HepG2 (cell line): ENCODE results near the gene COQ8A. TPM values are rescaled to one million over a fixed set of nuclear protein-coding genes. Genes with fewer than 3 reads are reported as not detected.
A peak's percentile ranks its signal among the peaks of the same experiment; 100 is the strongest.

ENCODE experiments used
- ATAC-seq: fragments of 200-7000 bp; cut with Tn5 transposase; 3 replicates; pipeline ENCODE4 v1.9.1; 2020; ENCODE audit warnings: mild to moderate bottlenecking, moderate library complexity
- BruUV-seq: library from RNA; stranded (reverse); fragments of 400-500 nt; replicated peaks from 2 replicates; lab custom pipeline; 2021; lab: Mats Ljungman, UMichigan
- CTCF ChIA-PET: fragments of 300-600 bp; formaldehyde crosslinking; extraction: SDS; loops from one replicate; lab custom pipeline; 2021; ENCODE audit warnings: low total read pairs, inconsistent platforms, low intra/inter-chr PET ratio; lab: Yijun Ruan, JAX
- POLR2A ChIA-PET: fragments of 350-600 bp; sonication (Branson Sonifier 250); formaldehyde crosslinking; loops from one replicate; lab custom pipeline; 2020; ENCODE audit warnings: antibody characterized with exemption, inconsistent platforms; lab: Yijun Ruan, JAX
- DNase-seq: peaks from one replicate; pipeline ENCODE4 v3.0.0-alpha.2; 2015; ENCODE audit warnings: low spot score
- FAIRE-seq: peaks from 3 replicates; lab custom pipeline; 2011; peaks lifted over from hg19 to GRCh38; lab: Jason Lieb, UNC
- H2AFZ ChIP-seq: one replicate; pipeline ENCODE4 v1.6.1; 2011; ENCODE audit warnings: low read length, inconsistent platforms
- H3K27ac ChIP-seq: fragments of 300-600 bp; 3 replicates; pipeline ENCODE4 v1.8.0; 2011; ENCODE audit warnings: mixed run types, mild to moderate bottlenecking, mixed read lengths, low read length, inconsistent platforms; ENCODE audit not compliant: insufficient read depth; ENCODE audit errors: extremely low read length
- H3K27me3 ChIP-seq, 2 experiments: fragments of 200-600 bp in 1 of 2; 2 replicates in 1 of 2; 3 replicates in 1 of 2; pipeline versions ENCODE4 v1.6.0 to v1.8.0; 2011; ENCODE audit warnings: low read length in 2 of 2, mild to moderate bottlenecking in 2 of 2, moderate library complexity in 2 of 2, inconsistent platforms in 1 of 2; ENCODE audit not compliant: insufficient read depth in 2 of 2, control insufficient read depth in 1 of 2
- H3K36me3 ChIP-seq, 2 experiments: fragments of 200-600 bp in 1 of 2; replicated peaks in 1 of 2; 2 replicates in 1 of 2; 3 replicates in 1 of 2; pipeline versions ENCODE4 v1.5.1 to v1.8.0; 2011; ENCODE audit warnings: low read length in 2 of 2, inconsistent platforms in 1 of 2; ENCODE audit not compliant: insufficient read depth in 2 of 2, control insufficient read depth in 1 of 2
- H3K4me1 ChIP-seq: 2 replicates; pipeline ENCODE4 v1.5.1; 2012; ENCODE audit warnings: low read length, inconsistent platforms; ENCODE audit not compliant: insufficient read depth
- H3K4me2 ChIP-seq: 2 replicates; pipeline ENCODE4 v1.6.0; 2011; ENCODE audit warnings: low read depth, low read length, inconsistent platforms
- H3K4me3 ChIP-seq, 3 experiments: fragments of 200-600 bp in 1 of 3; sonication (generic), shearing (Covaris generic) in 1 of 3; replicated peaks in 1 of 3; 2 replicates each; pipeline ENCODE4 v1.5.1; 2011 to 2016; ENCODE audit warnings: low read length in 3 of 3, inconsistent platforms in 2 of 3, low read depth in 2 of 3, mild to moderate bottlenecking in 2 of 3, control low read depth in 1 of 3, mixed read lengths in 1 of 3; ENCODE audit not compliant: insufficient read depth in 1 of 3
- H3K79me2 ChIP-seq: one replicate; pipeline ENCODE4 v1.6.1; 2011; ENCODE audit warnings: low read length, inconsistent platforms; ENCODE audit not compliant: insufficient read depth
- H3K9ac ChIP-seq: 2 replicates; pipeline ENCODE4 v1.6.0; 2011; ENCODE audit warnings: mild to moderate bottlenecking, low read depth, low read length, inconsistent platforms; ENCODE audit not compliant: insufficient read depth
- H3K9me3 ChIP-seq: 2 replicates; pipeline ENCODE4 v1.5.1; 2012; ENCODE audit warnings: mild to moderate bottlenecking, low read length
- H4K20me1 ChIP-seq: 2 replicates; pipeline ENCODE4 v1.6.0; 2011; ENCODE audit warnings: inconsistent platforms, mild to moderate bottlenecking, low read length, moderate library complexity; ENCODE audit not compliant: insufficient read depth
- AGO2 ChIP-seq: fragments of 200-400 bp; formaldehyde crosslinking; optimal IDR thresholded peaks from 2 replicates; pipeline ENCODE3; 2017; ENCODE audit warnings: mild to moderate bottlenecking, low read depth, low read length, moderate library complexity
- BORCS8-MEF2B ChIP-seq: sonication (generic); formaldehyde crosslinking; IDR thresholded peaks from 2 replicates; pipeline ENCODE4 v1.8.0; 2022; ENCODE audit warnings: mild to moderate bottlenecking, missing genetic modification reagents
- HDAC2 ChIP-seq: sonication (generic); formaldehyde crosslinking; IDR thresholded peaks from 2 replicates; pipeline ENCODE4 v1.4.0; 2020; ENCODE audit warnings: missing genetic modification reagents
- HOXA3 ChIP-seq: sonication (generic); formaldehyde crosslinking; IDR thresholded peaks from 2 replicates; pipeline ENCODE4 v1.5.0; 2020; ENCODE audit warnings: missing genetic modification reagents
- MAX ChIP-seq: IDR thresholded peaks from 2 replicates; pipeline ENCODE4 v1.6.1; 2012; ENCODE audit warnings: inconsistent platforms
- POLR2G ChIP-seq: fragments of 200-400 bp; formaldehyde crosslinking; IDR thresholded peaks from 2 replicates; pipeline ENCODE4 v1.6.1; 2018; ENCODE audit warnings: mild to moderate bottlenecking, low read depth, low read length, moderate library complexity
- SAP130 ChIP-seq: IDR thresholded peaks from 2 replicates; pipeline ENCODE4 v1.6.1; 2016; ENCODE audit warnings: low read depth
- SIX1 ChIP-seq: sonication (generic); formaldehyde crosslinking; IDR thresholded peaks from 2 replicates; pipeline ENCODE4 v1.4.0; 2020; ENCODE audit warnings: missing genetic modification reagents, borderline replicate concordance
- SP4 ChIP-seq: sonication (generic); formaldehyde crosslinking; IDR thresholded peaks from 2 replicates; pipeline ENCODE4 v1.8.1; 2023; ENCODE audit warnings: mild to moderate bottlenecking, missing genetic modification reagents
- TEAD3 ChIP-seq: optimal IDR thresholded peaks from 2 replicates; pipeline ENCODE3; 2016; ENCODE audit warnings: borderline replicate concordance
- XRCC5 ChIP-seq: fragments of 200-400 bp; formaldehyde crosslinking; optimal IDR thresholded peaks from 2 replicates; pipeline ENCODE3; 2017; ENCODE audit warnings: mild to moderate bottlenecking, low read length
- ZBTB21 ChIP-seq: sonication (generic); formaldehyde crosslinking; IDR thresholded peaks from 2 replicates; pipeline ENCODE4 v1.4.0; 2020; ENCODE audit warnings: missing genetic modification reagents
- ZFX ChIP-seq: sonication (generic); formaldehyde crosslinking; IDR thresholded peaks from 2 replicates; pipeline ENCODE4 v1.4.0; 2020; ENCODE audit warnings: mild to moderate bottlenecking, low read depth, missing genetic modification reagents, moderate library complexity
- ZMYM4 ChIP-seq: sonication (generic); formaldehyde crosslinking; IDR thresholded peaks from 2 replicates; pipeline ENCODE4 v1.8.1; 2023; ENCODE audit warnings: mild to moderate bottlenecking, missing genetic modification reagents
- ZNF678 ChIP-seq: sonication (generic); formaldehyde crosslinking; IDR thresholded peaks from 2 replicates; pipeline ENCODE4 v1.4.0; 2020; ENCODE audit warnings: mild to moderate bottlenecking, missing genetic modification reagents
- ZNF788 ChIP-seq: sonication (generic); formaldehyde crosslinking; IDR thresholded peaks from 2 replicates; pipeline ENCODE4 v1.5.0; 2020; ENCODE audit warnings: mild to moderate bottlenecking, missing genetic modification reagents, borderline replicate concordance
- ZSCAN21 ChIP-seq: sonication (generic); formaldehyde crosslinking; IDR thresholded peaks from 2 replicates; pipeline ENCODE4 v1.8.0; 2022; ENCODE audit warnings: mild to moderate bottlenecking, missing genetic modification reagents, moderate library complexity, borderline replicate concordance
- WGBS: methylation state at CpG from one replicate; pipeline ENCODE4 v1.1.6; 2017; ENCODE audit warnings: low lambda C conversion rate; 5-methylcytosine and 5-hydroxymethylcytosine counted together
- in situ Hi-C: cut with HindIII; loops from 2 replicates; pipeline ENCODE4 v1.10.0; 2017; ENCODE audit warnings: low pct_unique_long_range_greater_than_20kb; ENCODE audit not compliant: extremely low pct_ligation_motif_present
- intact Hi-C: fragments of 100-400 bp; cut with micrococcal nuclease; formaldehyde crosslinking; loops from one replicate; pipeline ENCODE4 v1.10.0; 2022; ENCODE audit not compliant: unreplicated experiment
- polyA plus RNA-seq, 8 experiments: library from polyadenylated mRNA; depleted of rRNA in 3 of 8; stranded (reverse) in 7 of 8; unstranded in 1 of 8; fragments of >200 nt; fragmentation: Illumina TruSeq in 4 of 8; extraction: Trizol in 4 of 8; gene quantifications; 2 replicates each; pipeline versions ENCODE4 v1.2.1 to v1.2.3, GENCODE V29; 2011 to 2016; ENCODE audit warnings: low read depth in 4 of 8, missing spikeins in 1 of 8, mixed read lengths in 1 of 8; ENCODE audit not compliant: insufficient read depth in 1 of 8
- total RNA-seq, 5 experiments: library from RNA; depleted of rRNA; stranded (reverse); fragments of >200 nt; fragmentation: Illumina TruSeq; extraction: Trizol; gene quantifications; 2 replicates each; pipeline ENCODE4 v1.2.3, GENCODE V29; 2016; ENCODE audit warnings: low read depth in 1 of 5
- TF ChIP-seq, protein P1 (sequence below): sonication (generic); formaldehyde crosslinking; IDR thresholded peaks from 2 replicates; pipeline ENCODE4 v1.8.1; 2023; ENCODE audit warnings: mild to moderate bottlenecking, missing genetic modification reagents, borderline replicate concordance

The COQ8A gene
- total and polyA plus RNA-seq, 2 of the 13 experiments (the other 11 are each of a cell fraction or from before 2014, with no cell fraction given) = 60.4 to 88.7 TPM

- H3K4me2 ChIP-seq = no peak overlapping the region
- no peak overlapping the region for H3K9ac ChIP-seq
- no peaks in the 10 kb centered on the region for H4K20me1 ChIP-seq
- peaks cover 0 to 8% of the 10 kb centered on the region in 2 experiments; a peak in 1 of 5 replicates for H3K36me3 ChIP-seq
- H3K27ac ChIP-seq = no peak overlapping the region
- FAIRE-seq (no peak), ATAC-seq (no peak), DNase-seq (no peak)
- peaks cover 72% of the 10 kb centered on the region for H3K4me1 ChIP-seq
- ChIA-PET CTCF (no interaction called here), POLR2A (no interaction called here)
- H2AFZ ChIP-seq = no peak overlapping the region
- H3K27me3 ChIP-seq = no peaks in the 10 kb centered on the region
- BruUV-seq = no TSS peak
- intact Hi-C loops (loop anchor here (2.0 to 5.0 kb wide), 2 partner anchors 17 to 45 kb away; no protein-coding TSS in a partner anchor), in situ Hi-C loops (no loop called here)
- H3K79me2 ChIP-seq = no peaks in the 10 kb centered on the region
- WGBS = 96% methylated on average over 4 of the region's 4 CpGs
- no peak overlapping the region for H3K4me3 ChIP-seq
- TF ChIP-seq ZNF788 (CRISPR knock-in tag) (no peak), ZNF678 (CRISPR knock-in tag) (no peak)
- TF ChIP-seq, all 625 proteins: peak for 0
- H3K9me3 ChIP-seq = no peaks in the 10 kb centered on the region
Measured at GRCh38 chr1:226991920-226992319, 51.8 kb downstream of the COQ8A start.

DNA sequence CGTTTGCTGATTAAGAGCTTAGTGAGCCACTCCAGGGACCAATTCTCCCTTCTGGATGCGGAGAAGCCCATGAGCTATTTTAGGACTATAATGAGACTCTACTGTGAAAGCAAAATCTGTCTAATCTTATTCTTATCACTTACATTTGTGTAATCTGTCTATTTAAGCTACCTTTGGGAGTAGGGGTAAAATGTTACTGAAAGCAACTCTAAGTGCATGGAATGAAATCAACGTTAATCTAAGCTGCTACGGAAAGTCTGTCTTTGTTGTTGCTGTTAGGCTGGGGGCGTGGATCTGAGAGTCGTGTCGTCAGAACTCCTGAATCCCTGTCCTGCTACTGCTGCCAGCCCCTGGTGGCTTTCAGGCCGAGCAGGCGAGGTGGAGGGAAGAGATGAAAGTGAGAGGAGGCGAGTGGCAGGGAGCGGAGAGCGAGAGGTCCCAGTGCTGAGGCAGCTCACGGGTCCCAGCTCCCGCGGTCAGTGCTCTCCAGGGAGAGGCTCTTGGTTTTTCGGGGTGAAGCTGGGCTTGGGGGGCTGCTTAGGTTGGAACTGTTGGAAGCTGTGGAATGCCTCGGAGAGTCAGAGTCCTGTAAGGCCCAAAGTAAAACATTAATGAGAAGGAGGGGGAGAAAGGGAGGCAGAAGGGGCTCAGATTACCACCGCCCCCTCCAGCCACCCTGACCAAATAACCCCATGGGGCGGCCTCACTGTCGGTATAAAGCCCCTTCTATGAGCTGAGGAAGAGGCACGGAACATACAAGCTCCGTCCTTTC is 53.9 kb downstream of the COQ8A start:
- Histone ChIP-seq H3K27ac (peak overlapping the region; percentile 74), H3K4me2 (peak overlapping the region; percentile 64), H3K4me1 (peaks cover 59% of the 10 kb centered on the region), H3K9me3 (no peaks in the 10 kb centered on the region), H3K36me3 (no peaks in the 10 kb centered on the region), H3K9ac (peak overlapping the region; percentile 61), H3K27me3 (no peaks in the 10 kb centered on the region), H2AFZ (no peak overlapping the region), H3K4me3 (peak overlapping the region; percentile 3 to 47 (median 18); a peak in 3 of 6 replicates), H3K79me2 (no peaks in the 10 kb centered on the region), H4K20me1 (no peaks in the 10 kb centered on the region)
- peak; percentile 91 for ATAC-seq
- CTCF ChIA-PET = no interaction called here
- peak; percentile 73 for DNase-seq
- no TSS peak for BruUV-seq
- in situ Hi-C loops = no loop called here
- POLR2A ChIA-PET = interaction anchor here (1.1 to 2.4 kb wide), 5 partner anchors 9 to 94 kb away, joined by 3 to 16 read pairs (median 6); partner anchors contain the start of gene COQ8A
- peak; percentile 77 for FAIRE-seq
- intact Hi-C loops = loop anchor here (5.0 kb wide), 1 partner anchor 47 kb away; no protein-coding TSS in a partner anchor
- WGBS = 28% methylated on average over 21 of the region's 22 CpGs
- peak; percentile 68 for TF ChIP-seq POLR2G
- TF ChIP-seq ZMYM4 (CRISPR knock-in tag) = peak; percentile 65
- TF ChIP-seq BORCS8-MEF2B (CRISPR knock-in tag) = peak; percentile 21; the same call in 1 of the 2 replicates
- no peak for TF ChIP-seq AGO2
- peak; percentile 88 for TF ChIP-seq SIX1 (CRISPR knock-in tag)
- peak; percentile 27; the same call in 1 of the 2 replicates for TF ChIP-seq HDAC2 (CRISPR knock-in tag)
- TF ChIP-seq SAP130 (CRISPR knock-in tag) = peak; percentile 32; the same call in 1 of the 2 replicates
- TF ChIP-seq TEAD3 = peak; percentile 36
- TF ChIP-seq MAX = peak; percentile 59
- TF ChIP-seq ZSCAN21 (CRISPR knock-in tag) = 0 out of 2 replicates have a peak, but pooled peaks have one; percentile 26
- TF ChIP-seq ZBTB21 (CRISPR knock-in tag) = no peak
- TF ChIP-seq ZFX (CRISPR knock-in tag) = peak; percentile 65; the same call in 1 of the 2 replicates
- TF ChIP-seq, protein P1, sequence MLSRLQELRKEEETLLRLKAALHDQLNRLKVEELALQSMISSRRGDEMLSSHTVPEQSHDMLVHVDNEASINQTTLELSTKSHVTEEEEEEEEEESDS = no peak
- TF ChIP-seq XRCC5 = peak; percentile 68
- peak; percentile 2; the same call in 1 of the 2 replicates for TF ChIP-seq HOXA3
- peak; percentile 19; the same call in 1 of the 2 replicates for TF ChIP-seq SP4 (CRISPR knock-in tag)
